Colonic mucosa (tissue), 4 donors: ENCODE data around the gene GNG7. TPM values are rescaled to one million over a fixed set of nuclear protein-coding genes. Genes with fewer than 3 reads are reported as not detected.

Source experiments
- DNase-seq: peaks from one replicate; pipeline ENCODE4 v3.0.0-alpha.2; 2020
- H3K27ac ChIP-seq: fragments of 200-600 bp; one replicate; pipeline ENCODE4 v1.8.0; 2021
- H3K27me3 ChIP-seq: fragments of 200-600 bp; one replicate; pipeline ENCODE4 v1.8.0; 2021
- H3K36me3 ChIP-seq: fragments of 200-600 bp; one replicate; pipeline ENCODE4 v1.8.0; 2021
- H3K4me1 ChIP-seq: fragments of 200-600 bp; one replicate; pipeline ENCODE4 v1.8.0; 2021; ENCODE audit warnings: mild to moderate bottlenecking
- H3K4me3 ChIP-seq: fragments of 200-600 bp; one replicate; pipeline ENCODE4 v1.8.0; 2021
- H3K9ac ChIP-seq, 2 donors: one replicate each; pipeline ENCODE4 v1.7.0; 2013; ENCODE audit warnings: control low read depth in 2 of 2, low read depth in 2 of 2, low read length in 2 of 2
- H3K9me3 ChIP-seq: fragments of 200-600 bp; one replicate; pipeline ENCODE4 v1.8.0; 2021
- intact Hi-C: fragments of 100-400 bp; cut with DNase I; formaldehyde crosslinking; loops from one replicate; pipeline ENCODE4 v1.14.1; 2022
- total RNA-seq, 2 donors: library from RNA; stranded (reverse); fragmentation: NEBNext Ultra II Directional in 1 of 2; extraction: Animal tissue kit (Norgen Biotek cat#: 25700) in 1 of 2; gene quantifications; one replicate each; pipeline ENCODE4 v1.2.1, GENCODE V29; 2021
- TF ChIP-seq, protein P1 (sequence below): fragments of 200-600 bp; IDR thresholded peaks from one replicate; pipeline ENCODE4 v1.8.0; 2022; ENCODE audit warnings: antibody characterized with exemption, mild to moderate bottlenecking
- donor health status: healthy.
- donor health status: DM: no; HTN: no; CAD: no.
- donor health status: DM: no; HTN: no; CAD: no.

GNG7 gene
- total RNA-seq, 2 donors from 2014 or later, result 1.5 to 3.2 TPM

DNA sequence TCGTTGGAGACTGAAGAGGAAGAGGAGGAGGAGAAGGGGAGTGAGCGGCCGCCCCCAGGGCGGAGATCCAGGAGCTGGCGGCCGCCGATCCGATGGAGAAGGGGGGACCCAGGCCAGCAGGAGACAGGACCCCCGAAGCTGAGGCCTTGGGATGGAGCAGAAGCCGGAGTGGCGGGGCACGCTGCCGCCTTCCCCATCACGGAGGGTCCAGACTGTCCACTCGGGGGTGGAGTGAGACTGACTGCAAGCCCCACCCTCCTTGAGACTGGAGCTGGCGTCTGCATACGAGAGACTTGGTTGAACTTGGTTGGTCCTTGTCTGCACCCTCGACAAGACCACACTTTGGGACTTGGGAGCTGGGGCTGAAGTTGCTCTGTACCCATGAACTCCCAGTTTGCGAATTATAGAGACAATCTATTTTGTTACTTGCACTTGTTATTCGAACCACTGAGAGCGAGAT, 224.7 kb downstream of the GNG7 start:
- H3K4me1 ChIP-seq, result no peaks in the 10 kb centered on the region
- H3K36me3 ChIP-seq, result no peaks in the 10 kb centered on the region
- H3K9me3 ChIP-seq, result no peaks in the 10 kb centered on the region
- no peaks in the 10 kb centered on the region for H3K27me3 ChIP-seq
- TF ChIP-seq, protein P1, sequence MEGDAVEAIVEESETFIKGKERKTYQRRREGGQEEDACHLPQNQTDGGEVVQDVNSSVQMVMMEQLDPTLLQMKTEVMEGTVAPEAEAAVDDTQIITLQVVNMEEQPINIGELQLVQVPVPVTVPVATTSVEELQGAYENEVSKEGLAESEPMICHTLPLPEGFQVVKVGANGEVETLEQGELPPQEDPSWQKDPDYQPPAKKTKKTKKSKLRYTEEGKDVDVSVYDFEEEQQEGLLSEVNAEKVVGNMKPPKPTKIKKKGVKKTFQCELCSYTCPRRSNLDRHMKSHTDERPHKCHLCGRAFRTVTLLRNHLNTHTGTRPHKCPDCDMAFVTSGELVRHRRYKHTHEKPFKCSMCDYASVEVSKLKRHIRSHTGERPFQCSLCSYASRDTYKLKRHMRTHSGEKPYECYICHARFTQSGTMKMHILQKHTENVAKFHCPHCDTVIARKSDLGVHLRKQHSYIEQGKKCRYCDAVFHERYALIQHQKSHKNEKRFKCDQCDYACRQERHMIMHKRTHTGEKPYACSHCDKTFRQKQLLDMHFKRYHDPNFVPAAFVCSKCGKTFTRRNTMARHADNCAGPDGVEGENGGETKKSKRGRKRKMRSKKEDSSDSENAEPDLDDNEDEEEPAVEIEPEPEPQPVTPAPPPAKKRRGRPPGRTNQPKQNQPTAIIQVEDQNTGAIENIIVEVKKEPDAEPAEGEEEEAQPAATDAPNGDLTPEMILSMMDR, result no peak
- peak overlapping the region; percentile 73 for H3K4me3 ChIP-seq
- H3K27ac ChIP-seq, result peak overlapping the region; percentile 88
- intact Hi-C loops, result loop anchor here (5.0 kb wide), 1 partner anchor 65 kb away; no protein-coding TSS in a partner anchor
- peak overlapping the region; percentile 87 to 99 for H3K9ac ChIP-seq
- DNase-seq, result peak; percentile 61

DNA sequence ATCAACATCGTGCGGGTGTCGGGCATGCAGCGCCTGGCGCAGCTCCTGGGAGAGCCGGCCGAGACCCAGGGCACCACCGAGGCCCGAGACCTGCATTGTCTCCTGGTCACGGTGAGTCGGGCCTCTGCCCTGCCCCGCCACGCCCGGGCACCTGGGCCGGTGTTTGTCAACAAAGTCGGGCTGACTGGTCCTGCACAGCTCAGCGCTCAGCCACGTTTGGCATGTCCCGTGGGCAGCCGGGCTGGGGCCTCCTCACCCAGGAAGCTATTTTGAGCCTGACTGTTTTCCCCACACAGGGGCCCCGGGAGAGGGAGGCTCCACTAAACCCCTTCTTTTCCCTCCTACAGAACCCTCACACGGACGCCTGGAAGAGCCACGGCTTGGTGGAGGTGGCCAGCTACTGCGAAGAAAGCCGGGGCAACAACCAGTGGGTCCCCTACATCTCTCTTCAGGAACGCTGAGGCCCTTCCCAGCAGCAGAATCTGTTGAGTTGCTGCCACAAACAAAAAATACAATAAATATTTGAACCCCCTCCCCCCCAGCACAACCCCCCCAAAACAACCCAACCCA, 225.3 kb downstream of the GNG7 start:
- no peaks in the 10 kb centered on the region for H3K9me3 ChIP-seq
- peak; percentile 77 for DNase-seq
- H3K27ac ChIP-seq, result peak overlapping the region; percentile 88
- intact Hi-C loops, result loop anchor here (5.0 kb wide), 1 partner anchor 65 kb away; no protein-coding TSS in a partner anchor
- H3K9ac ChIP-seq, result peak overlapping the region; percentile 87 to 99
- H3K4me1 ChIP-seq, result no peaks in the 10 kb centered on the region
- no peaks in the 10 kb centered on the region for H3K36me3 ChIP-seq
- peak overlapping the region; percentile 73 for H3K4me3 ChIP-seq
- TF ChIP-seq, protein P1, result no peak
- no peaks in the 10 kb centered on the region for H3K27me3 ChIP-seq

DNA sequence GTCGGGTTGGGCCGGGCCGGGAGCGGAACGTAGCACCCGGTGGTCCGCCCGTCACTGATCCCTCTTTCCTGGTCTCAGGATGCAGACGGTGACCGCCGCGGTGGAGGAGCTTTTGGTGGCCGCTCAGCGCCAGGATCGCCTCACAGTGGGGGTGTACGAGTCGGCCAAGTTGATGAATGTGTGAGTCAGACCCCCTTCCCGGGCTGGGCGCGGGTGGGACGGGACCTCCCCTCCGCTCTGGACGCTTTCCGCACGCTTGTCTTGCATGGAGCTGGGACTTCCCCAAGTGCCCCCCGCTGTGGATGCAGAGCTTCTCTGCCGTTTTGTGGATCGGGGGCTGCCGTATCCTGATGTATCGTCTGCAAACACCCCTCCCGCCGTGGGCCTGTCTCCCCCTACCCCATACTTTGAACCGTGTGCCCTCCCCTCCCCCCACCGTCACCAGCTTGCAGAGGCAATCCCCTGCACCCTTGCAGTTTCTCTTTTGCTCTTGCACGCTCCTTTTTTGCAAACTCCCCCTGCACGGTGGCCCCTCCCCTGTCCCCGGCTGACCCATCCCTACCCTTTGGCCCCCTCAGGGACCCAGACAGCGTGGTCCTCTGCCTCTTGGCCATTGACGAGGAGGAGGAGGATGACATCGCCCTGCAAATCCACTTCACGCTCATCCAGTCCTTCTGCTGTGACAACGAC, 225.9 kb downstream of the GNG7 start:
- intact Hi-C loops, result loop anchor here (5.0 kb wide), 1 partner anchor 66 kb away; no protein-coding TSS in a partner anchor
- H3K9me3 ChIP-seq, result no peaks in the 10 kb centered on the region
- DNase-seq, result peak; percentile 73
- peak overlapping the region; percentile 73 for H3K4me3 ChIP-seq
- no peaks in the 10 kb centered on the region for H3K4me1 ChIP-seq
- H3K9ac ChIP-seq, result peak overlapping the region; percentile 87 to 99
- H3K27me3 ChIP-seq, result no peaks in the 10 kb centered on the region
- TF ChIP-seq, protein P1, result no peak
- H3K27ac ChIP-seq, result peak overlapping the region; percentile 88
- H3K36me3 ChIP-seq, result no peaks in the 10 kb centered on the region

DNA sequence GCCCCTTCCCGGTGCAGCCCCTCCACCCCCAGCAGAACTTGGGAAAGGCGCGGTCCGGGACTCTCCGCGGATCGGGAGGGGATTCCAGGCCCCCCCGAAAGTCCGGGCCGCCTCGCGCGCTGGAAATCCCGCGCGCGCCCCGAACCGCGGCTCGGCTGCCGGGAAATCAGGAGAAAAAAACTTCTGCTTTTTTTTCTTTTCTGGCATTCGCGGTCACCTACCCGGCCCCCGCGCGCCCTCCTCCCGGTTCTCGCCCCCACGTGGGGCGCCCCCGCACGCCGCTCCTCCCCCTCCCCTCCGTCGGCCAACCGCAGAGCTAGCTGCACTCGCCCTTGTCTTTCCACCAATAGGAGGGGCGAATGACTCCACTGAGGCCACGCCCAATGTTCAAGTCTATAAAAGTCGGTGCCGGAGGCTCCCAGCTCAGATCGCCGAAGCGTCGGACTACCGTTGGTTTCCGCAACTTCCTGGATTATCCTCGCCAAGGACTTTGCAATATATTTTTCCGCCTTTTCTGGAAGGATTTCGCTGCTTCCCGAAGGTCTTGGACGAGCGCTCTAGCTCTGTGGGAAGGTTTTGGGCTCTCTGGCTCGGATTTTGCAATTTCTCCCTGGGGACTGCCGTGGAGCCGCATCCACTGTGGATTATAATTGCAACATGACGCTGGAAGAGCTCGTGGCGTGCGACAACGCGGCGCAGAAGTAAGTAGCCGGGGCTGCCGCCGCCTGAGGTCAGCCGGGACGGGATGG, 226.6 kb downstream of the GNG7 start, which contains the start of gene GADD45B:
Gene GADD45B (plus strand): TSS at position 426 of the 749 bp plus-strand sequence. CDS start 232 bp downstream, at position 658.
- H3K4me1 ChIP-seq, result no peaks in the 10 kb centered on the region
- H3K36me3 ChIP-seq, result no peaks in the 10 kb centered on the region
- intact Hi-C loops, result loop anchor here (2.0 to 5.0 kb wide), 3 partner anchors 66 to 137 kb away; no protein-coding TSS in a partner anchor
- peak; percentile 98 for DNase-seq
- no peaks in the 10 kb centered on the region for H3K9me3 ChIP-seq
- TF ChIP-seq, protein P1, result no peak
- no peaks in the 10 kb centered on the region for H3K27me3 ChIP-seq
- peak within 1 kb of the TSS; percentile 87 to 99 for H3K9ac ChIP-seq
- peak within 1 kb of the TSS; percentile 88 for H3K27ac ChIP-seq
- H3K4me3 ChIP-seq, result peak within 1 kb of the TSS; percentile 73
